Testis (tissue), 2 donors: Measurements from ENCODE around the gene ZNF296.

Experiments used
- CTCF ChIP-seq, 3 experiments: fragments of 450-650 bp in 2 of 3; fragments of 200-600 bp in 1 of 3; sonication (generic) in 1 of 3; IDR thresholded peaks; one replicate each; pipeline ENCODE4 v1.5.1; 2016 to 2019; ENCODE audit warnings: antibody characterized with exemption in 3 of 3, mild to moderate bottlenecking in 2 of 3, moderate library complexity in 1 of 3
- POLR2A ChIP-seq: fragments of 450-650 bp; IDR thresholded peaks from one replicate; pipeline ENCODE4 v1.6.1; 2017; ENCODE audit warnings: antibody characterized with exemption, mild to moderate bottlenecking, moderate library complexity

GRCh38 chr19:45038931-45039893 lies 37.1 kb downstream of the ZNF296 start, which contains the start of gene CLASRP:
- TF ChIP-seq POLR2A (peak; percentile 93), CTCF (IDR thresholded peaks at IDR 0.05) (no peak)
